ENCODE measurements around the gene SIMC1. TPM values are rescaled to one million over a fixed set of nuclear protein-coding genes. Genes with fewer than 3 reads are reported as not detected.

SIMC1 gene
- total RNA-seq, 1 experiment from 2014 or later, result 17.7 TPM

DNA sequence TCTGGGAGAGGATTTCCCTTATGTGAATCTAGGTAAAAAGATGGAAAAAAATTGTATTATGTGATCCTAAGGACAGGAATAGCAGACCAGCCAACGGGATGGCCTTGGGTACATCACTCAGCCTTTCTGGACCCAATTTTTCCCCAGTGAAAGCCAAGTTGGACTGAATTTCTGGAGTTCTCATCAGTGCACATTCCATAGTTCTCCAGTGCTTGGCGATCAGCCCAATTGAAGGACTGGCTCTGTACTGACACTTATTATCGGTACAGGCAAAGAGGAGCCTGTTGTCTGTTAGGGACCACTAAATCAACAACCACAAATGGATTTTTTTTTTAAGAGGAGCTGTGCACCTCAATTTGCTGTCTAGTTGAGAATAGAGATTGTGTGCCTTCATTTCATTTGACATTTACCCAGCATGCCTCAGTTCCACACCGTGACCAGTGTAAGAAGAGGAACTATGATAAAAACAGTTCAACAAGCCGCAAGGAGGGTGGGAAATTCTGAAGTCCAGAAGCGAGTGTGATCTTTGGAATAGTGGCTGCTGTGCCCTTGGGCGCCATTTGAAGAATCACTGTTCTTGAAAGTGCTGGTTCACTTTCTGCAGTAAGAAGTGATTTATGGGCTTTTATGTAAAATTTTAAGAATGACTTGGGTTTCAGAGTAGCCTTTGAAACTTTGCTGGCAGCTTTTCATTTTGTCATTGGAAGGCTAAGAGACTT is 135.0 kb downstream of the SIMC1 start:
- H3K18ac ChIP-seq (ENCODE audit: insufficient read length, low read depth, low read length), result no peak overlapping the region
- no peaks in the 10 kb centered on the region for H3K23me2 ChIP-seq (ENCODE audit: insufficient read length, low read depth, low read length, poor library complexity, severe bottlenecking)

More for the DNA sequence above, 135.0 kb downstream of the SIMC1 start:
- H3K27ac ChIP-seq (ENCODE audit: insufficient read length, low read depth, low read length), result no peak overlapping the region
- H3K4me3 Mint-ChIP-seq, result no peak overlapping the region
- H2BK12ac ChIP-seq (ENCODE audit: insufficient read length, low read depth, low read length), result no peak overlapping the region
- no peak overlapping the region for H4K91ac ChIP-seq (ENCODE audit: insufficient read length, low read depth, low read length)
- no peak overlapping the region for H2BK20ac ChIP-seq (ENCODE audit: low read depth, low read length, poor library complexity, severe bottlenecking)
- H2BK5ac ChIP-seq (ENCODE audit: insufficient read length, low read length), result no peak overlapping the region
- H4K8ac ChIP-seq (replicated peaks; ENCODE audit: insufficient read length, low read depth, low read length), result no peak overlapping the region
- H3K36me3 Mint-ChIP-seq (ENCODE audit: insufficient read depth in 1 of 3, low read depth in 3 of 3), result peaks cover 0 to 9% (median 4%) of the 10 kb centered on the region in 3 experiments; a peak in 4 of 7 replicates
- no peaks in the 10 kb centered on the region for H3K79me1 ChIP-seq (ENCODE audit: insufficient read depth, low read depth, low read length, poor library complexity, severe bottlenecking)
- no peak overlapping the region for H3K56ac ChIP-seq (ENCODE audit: insufficient read length, low read depth, low read length)
- no peak overlapping the region for H3K4ac ChIP-seq (ENCODE audit: low read depth, low read length)
- H4K5ac ChIP-seq (ENCODE audit: insufficient read length, low read depth, low read length), result no peak overlapping the region
- H3K14ac ChIP-seq (ENCODE audit: insufficient read depth, low read length), result no peak overlapping the region
- no peaks in the 10 kb centered on the region for H3K79me2 ChIP-seq (ENCODE audit: insufficient read depth, low read length)
- WGBS (ENCODE audit: extremely low coverage, insufficient read length, low lambda C conversion rate), result no CpG with 5 or more reads among the region's 7 CpGs
- no peak overlapping the region for H3K23ac ChIP-seq (ENCODE audit: insufficient read length, low read depth, low read length)
- H3K27ac Mint-ChIP-seq, result no peak overlapping the region
- no peaks in the 10 kb centered on the region for H4K20me1 ChIP-seq (ENCODE audit: control insufficient read depth, insufficient read depth, insufficient read length)
- H3K27me3 Mint-ChIP-seq (ENCODE audit: low read depth), result no peaks in the 10 kb centered on the region
- TF ChIP-seq, protein P1, sequence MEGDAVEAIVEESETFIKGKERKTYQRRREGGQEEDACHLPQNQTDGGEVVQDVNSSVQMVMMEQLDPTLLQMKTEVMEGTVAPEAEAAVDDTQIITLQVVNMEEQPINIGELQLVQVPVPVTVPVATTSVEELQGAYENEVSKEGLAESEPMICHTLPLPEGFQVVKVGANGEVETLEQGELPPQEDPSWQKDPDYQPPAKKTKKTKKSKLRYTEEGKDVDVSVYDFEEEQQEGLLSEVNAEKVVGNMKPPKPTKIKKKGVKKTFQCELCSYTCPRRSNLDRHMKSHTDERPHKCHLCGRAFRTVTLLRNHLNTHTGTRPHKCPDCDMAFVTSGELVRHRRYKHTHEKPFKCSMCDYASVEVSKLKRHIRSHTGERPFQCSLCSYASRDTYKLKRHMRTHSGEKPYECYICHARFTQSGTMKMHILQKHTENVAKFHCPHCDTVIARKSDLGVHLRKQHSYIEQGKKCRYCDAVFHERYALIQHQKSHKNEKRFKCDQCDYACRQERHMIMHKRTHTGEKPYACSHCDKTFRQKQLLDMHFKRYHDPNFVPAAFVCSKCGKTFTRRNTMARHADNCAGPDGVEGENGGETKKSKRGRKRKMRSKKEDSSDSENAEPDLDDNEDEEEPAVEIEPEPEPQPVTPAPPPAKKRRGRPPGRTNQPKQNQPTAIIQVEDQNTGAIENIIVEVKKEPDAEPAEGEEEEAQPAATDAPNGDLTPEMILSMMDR (conservative IDR thresholded peaks at IDR 0.05), result no peak
- H2AK5ac ChIP-seq (ENCODE audit: insufficient read length, low read length), result no peak overlapping the region
- no peak for DNase-seq
- no peaks in the 10 kb centered on the region for H3K9me3 ChIP-seq (ENCODE audit: control insufficient read depth, low read depth, low read length)
- H2BK120ac ChIP-seq (ENCODE audit: low read depth, low read length, poor library complexity, severe bottlenecking), result no peak overlapping the region
- H2AFZ ChIP-seq (ENCODE audit: low read length), result no peak overlapping the region
- no peaks in the 10 kb centered on the region for H3K4me1 Mint-ChIP-seq
- H3K4me1 ChIP-seq (ENCODE audit: insufficient read depth, low read length), result no peaks in the 10 kb centered on the region
- no peak overlapping the region for H3T11ph ChIP-seq (ENCODE audit: low read length)
- no peaks in the 10 kb centered on the region for H3K27me3 ChIP-seq (ENCODE audit: insufficient read depth, low read length)
- H2BK15ac ChIP-seq (ENCODE audit: low read depth, low read length), result no peak overlapping the region
- no peak overlapping the region for H3K4me2 ChIP-seq (ENCODE audit: insufficient read depth, insufficient read length, low read length)
- no peak overlapping the region for H3K9ac ChIP-seq (ENCODE audit: extremely low read depth, insufficient read length, low read length)
- no peaks in the 10 kb centered on the region for H3K9me3 Mint-ChIP-seq
